Measurements from ENCODE around the gene VAPB. TPM values are rescaled to one million over a fixed set of nuclear protein-coding genes. Genes with fewer than 3 reads are reported as not detected.

The VAPB gene
- total RNA-seq, 1 donor from 2014 or later, result 74.5 TPM

- ATAC-seq (no peak), DNase-seq (no peak)
- intact Hi-C loops (cut with micrococcal nuclease), result no loop called here
Measured at GRCh38 chr20:58429303-58429702, 40.3 kb downstream of the VAPB start.

- no peak for ATAC-seq
- intact Hi-C loops (cut with micrococcal nuclease), result no loop called here
- no peak for DNase-seq
Measured at GRCh38 chr20:58431134-58431533, 42.1 kb downstream of the VAPB start.

GRCh38 chr20:58432186-58432954 lies 43.3 kb downstream of the VAPB start:
- intact Hi-C loops (cut with micrococcal nuclease), result no loop called here
- DNase-seq, result no peak
- ATAC-seq, result peak; percentile 84

GRCh38 chr20:58433029-58433647 lies 44.1 kb downstream of the VAPB start:
- ATAC-seq, result no peak
- intact Hi-C loops (cut with micrococcal nuclease), result no loop called here

GRCh38 chr20:58433759-58434158 lies 44.7 kb downstream of the VAPB start:
- intact Hi-C loops (cut with micrococcal nuclease), result no loop called here
- peak; percentile 67 for ATAC-seq
- DNase-seq, result no peak

More at GRCh38 chr20:58433029-58433647, 44.1 kb downstream of the VAPB start:
- no peak for DNase-seq

GRCh38 chr20:58434326-58434725 lies 45.3 kb downstream of the VAPB start:
- no peak for DNase-seq
- intact Hi-C loops (cut with micrococcal nuclease), result no loop called here
- ATAC-seq, result no peak

GRCh38 chr20:58435237-58435636 lies 46.2 kb downstream of the VAPB start:
- intact Hi-C loops (cut with micrococcal nuclease), result no loop called here
- DNase-seq (no peak), ATAC-seq (no peak)

GRCh38 chr20:58436868-58437645 lies 48.0 kb downstream of the VAPB start:
- ATAC-seq, result no peak
- no peak for DNase-seq
- intact Hi-C loops (cut with micrococcal nuclease), result no loop called here

- intact Hi-C loops (cut with micrococcal nuclease), result no loop called here
- DNase-seq, result no peak
- ATAC-seq, result peak; percentile 75
Measured at GRCh38 chr20:58438970-58439808, 50.2 kb downstream of the VAPB start.

- peak; percentile 64 for ATAC-seq
- intact Hi-C loops (cut with micrococcal nuclease), result loop anchor here (10.0 kb wide), 1 partner anchor 205 kb away; no protein-coding TSS in a partner anchor
- no peak for DNase-seq
Measured at GRCh38 chr20:58440021-58440767, 51.2 kb downstream of the VAPB start.

GRCh38 chr20:58441723-58442122 lies 52.7 kb downstream of the VAPB start:
- intact Hi-C loops (cut with micrococcal nuclease), result loop anchor here (10.0 kb wide), 1 partner anchor 207 kb away; no protein-coding TSS in a partner anchor
- no peak for DNase-seq
- no peak for ATAC-seq

- no peak for DNase-seq
- ATAC-seq, result no peak
- intact Hi-C loops (cut with micrococcal nuclease), result loop anchor here (10.0 kb wide), 1 partner anchor 210 kb away; no protein-coding TSS in a partner anchor
Measured at GRCh38 chr20:58444746-58445255, 55.8 kb downstream of the VAPB start.

GRCh38 chr20:58446264-58446959 lies 57.4 kb downstream of the VAPB start:
- intact Hi-C loops (cut with micrococcal nuclease), result loop anchor here (10.0 kb wide), 1 partner anchor 212 kb away; no protein-coding TSS in a partner anchor
- DNase-seq (no peak), ATAC-seq (no peak)

- DNase-seq, result no peak
- intact Hi-C loops (cut with micrococcal nuclease), result loop anchor here (10.0 kb wide), 1 partner anchor 212 kb away; no protein-coding TSS in a partner anchor
- ATAC-seq, result no peak
Measured at GRCh38 chr20:58446960-58447265, 57.9 kb downstream of the VAPB start.

GRCh38 chr20:58447511-58448391 lies 58.7 kb downstream of the VAPB start:
- peak; percentile 68 for ATAC-seq
- DNase-seq, result no peak
- intact Hi-C loops (cut with micrococcal nuclease), result loop anchor here (10.0 kb wide), 1 partner anchor 213 kb away; no protein-coding TSS in a partner anchor

GRCh38 chr20:58448958-58449357 lies 59.9 kb downstream of the VAPB start:
- no peak for ATAC-seq
- DNase-seq, result no peak
- intact Hi-C loops (cut with micrococcal nuclease), result loop anchor here (10.0 kb wide), 1 partner anchor 214 kb away; no protein-coding TSS in a partner anchor

Measured in left ventricle myocardium superior (tissue), 1 donor.